ENCODE results near the gene NIT1. TPM values are rescaled to one million over a fixed set of nuclear protein-coding genes. Genes with fewer than 3 reads are reported as not detected.
A peak's percentile ranks its signal among the peaks of the same experiment; 100 is the strongest.

NIT1 gene
- total and polyA plus RNA-seq, 9 of the 15 experiments (the other 6 are each of a cell fraction or from before 2014, with no cell fraction given), result 18.4 to 76.0 (median 33.7) TPM

DNA sequence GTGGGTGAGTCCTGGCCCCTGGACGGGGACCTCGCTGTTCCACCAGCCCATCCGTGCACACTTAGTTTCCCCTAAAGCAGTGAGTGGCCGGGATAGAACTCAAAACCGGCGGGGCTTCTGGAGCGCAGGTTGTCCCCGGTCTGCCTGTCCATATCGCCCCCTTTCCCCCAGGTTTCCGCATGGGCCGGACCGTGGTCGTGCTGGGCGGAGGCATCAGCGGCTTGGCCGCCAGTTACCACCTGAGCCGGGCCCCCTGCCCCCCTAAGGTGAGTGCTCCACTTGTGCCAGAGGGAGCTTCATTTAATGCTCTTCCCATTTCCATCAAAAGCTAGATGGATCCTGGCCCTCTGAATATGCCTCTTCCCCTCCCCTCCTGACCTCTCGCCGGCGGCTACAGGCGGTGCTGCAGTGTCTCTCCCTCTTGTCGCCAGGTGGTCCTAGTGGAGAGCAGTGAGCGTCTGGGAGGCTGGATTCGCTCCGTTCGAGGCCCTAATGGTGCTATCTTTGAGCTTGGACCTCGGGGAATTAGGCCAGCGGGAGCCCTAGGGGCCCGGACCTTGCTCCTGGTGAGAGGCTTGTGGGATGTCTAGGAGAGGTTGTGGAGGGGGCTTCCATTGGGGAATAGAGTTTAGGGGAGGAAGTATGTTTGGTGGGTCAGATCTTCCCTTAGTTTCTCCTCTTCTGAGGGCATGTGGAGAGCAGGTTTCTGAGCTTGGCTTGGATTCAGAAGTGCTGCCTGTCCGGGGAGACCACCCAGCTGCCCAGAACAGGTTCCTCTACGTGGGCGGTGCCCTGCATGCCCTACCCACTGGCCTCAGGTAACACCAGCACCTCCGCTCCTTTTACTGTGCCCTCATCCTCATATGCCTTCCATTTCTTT is 49.0 kb downstream of the NIT1 start (continued):
- no peak for TF ChIP-seq EP300 (IDR thresholded peaks at IDR 0.05; ENCODE audit: low read length)
- TF ChIP-seq TEAD4 (IDR thresholded peaks at IDR 0.05; ENCODE audit: low read length), result no peak
- no peak for TF ChIP-seq TEAD4 (CRISPR knock-in tag; IDR thresholded peaks at IDR 0.05; ENCODE audit: borderline replicate concordance)
- TF ChIP-seq PTTG1 (tag; IDR thresholded peaks at IDR 0.05; ENCODE audit: low read depth), result no peak
- TF ChIP-seq NR4A1 (CRISPR knock-in tag; IDR thresholded peaks at IDR 0.05), result no peak
- TF ChIP-seq NR4A1 (tag; IDR thresholded peaks at IDR 0.05), result peak; percentile 58; the same call in 1 of the 2 replicates
- TF ChIP-seq TAF9B (IDR thresholded peaks at IDR 0.05; ENCODE audit: partially characterized antibody), result no peak
- TF ChIP-seq, protein P1, sequence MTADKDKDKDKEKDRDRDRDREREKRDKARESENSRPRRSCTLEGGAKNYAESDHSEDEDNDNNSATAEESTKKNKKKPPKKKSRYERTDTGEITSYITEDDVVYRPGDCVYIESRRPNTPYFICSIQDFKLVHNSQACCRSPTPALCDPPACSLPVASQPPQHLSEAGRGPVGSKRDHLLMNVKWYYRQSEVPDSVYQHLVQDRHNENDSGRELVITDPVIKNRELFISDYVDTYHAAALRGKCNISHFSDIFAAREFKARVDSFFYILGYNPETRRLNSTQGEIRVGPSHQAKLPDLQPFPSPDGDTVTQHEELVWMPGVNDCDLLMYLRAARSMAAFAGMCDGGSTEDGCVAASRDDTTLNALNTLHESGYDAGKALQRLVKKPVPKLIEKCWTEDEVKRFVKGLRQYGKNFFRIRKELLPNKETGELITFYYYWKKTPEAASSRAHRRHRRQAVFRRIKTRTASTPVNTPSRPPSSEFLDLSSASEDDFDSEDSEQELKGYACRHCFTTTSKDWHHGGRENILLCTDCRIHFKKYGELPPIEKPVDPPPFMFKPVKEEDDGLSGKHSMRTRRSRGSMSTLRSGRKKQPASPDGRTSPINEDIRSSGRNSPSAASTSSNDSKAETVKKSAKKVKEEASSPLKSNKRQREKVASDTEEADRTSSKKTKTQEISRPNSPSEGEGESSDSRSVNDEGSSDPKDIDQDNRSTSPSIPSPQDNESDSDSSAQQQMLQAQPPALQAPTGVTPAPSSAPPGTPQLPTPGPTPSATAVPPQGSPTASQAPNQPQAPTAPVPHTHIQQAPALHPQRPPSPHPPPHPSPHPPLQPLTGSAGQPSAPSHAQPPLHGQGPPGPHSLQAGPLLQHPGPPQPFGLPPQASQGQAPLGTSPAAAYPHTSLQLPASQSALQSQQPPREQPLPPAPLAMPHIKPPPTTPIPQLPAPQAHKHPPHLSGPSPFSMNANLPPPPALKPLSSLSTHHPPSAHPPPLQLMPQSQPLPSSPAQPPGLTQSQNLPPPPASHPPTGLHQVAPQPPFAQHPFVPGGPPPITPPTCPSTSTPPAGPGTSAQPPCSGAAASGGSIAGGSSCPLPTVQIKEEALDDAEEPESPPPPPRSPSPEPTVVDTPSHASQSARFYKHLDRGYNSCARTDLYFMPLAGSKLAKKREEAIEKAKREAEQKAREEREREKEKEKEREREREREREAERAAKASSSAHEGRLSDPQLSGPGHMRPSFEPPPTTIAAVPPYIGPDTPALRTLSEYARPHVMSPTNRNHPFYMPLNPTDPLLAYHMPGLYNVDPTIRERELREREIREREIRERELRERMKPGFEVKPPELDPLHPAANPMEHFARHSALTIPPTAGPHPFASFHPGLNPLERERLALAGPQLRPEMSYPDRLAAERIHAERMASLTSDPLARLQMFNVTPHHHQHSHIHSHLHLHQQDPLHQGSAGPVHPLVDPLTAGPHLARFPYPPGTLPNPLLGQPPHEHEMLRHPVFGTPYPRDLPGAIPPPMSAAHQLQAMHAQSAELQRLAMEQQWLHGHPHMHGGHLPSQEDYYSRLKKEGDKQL (CRISPR knock-in tag; IDR thresholded peaks at IDR 0.05; ENCODE audit: borderline replicate concordance), result no peak
- no peak for TF ChIP-seq ZNF12 (CRISPR knock-in tag; IDR thresholded peaks at IDR 0.05)
- TF ChIP-seq, protein P2, sequence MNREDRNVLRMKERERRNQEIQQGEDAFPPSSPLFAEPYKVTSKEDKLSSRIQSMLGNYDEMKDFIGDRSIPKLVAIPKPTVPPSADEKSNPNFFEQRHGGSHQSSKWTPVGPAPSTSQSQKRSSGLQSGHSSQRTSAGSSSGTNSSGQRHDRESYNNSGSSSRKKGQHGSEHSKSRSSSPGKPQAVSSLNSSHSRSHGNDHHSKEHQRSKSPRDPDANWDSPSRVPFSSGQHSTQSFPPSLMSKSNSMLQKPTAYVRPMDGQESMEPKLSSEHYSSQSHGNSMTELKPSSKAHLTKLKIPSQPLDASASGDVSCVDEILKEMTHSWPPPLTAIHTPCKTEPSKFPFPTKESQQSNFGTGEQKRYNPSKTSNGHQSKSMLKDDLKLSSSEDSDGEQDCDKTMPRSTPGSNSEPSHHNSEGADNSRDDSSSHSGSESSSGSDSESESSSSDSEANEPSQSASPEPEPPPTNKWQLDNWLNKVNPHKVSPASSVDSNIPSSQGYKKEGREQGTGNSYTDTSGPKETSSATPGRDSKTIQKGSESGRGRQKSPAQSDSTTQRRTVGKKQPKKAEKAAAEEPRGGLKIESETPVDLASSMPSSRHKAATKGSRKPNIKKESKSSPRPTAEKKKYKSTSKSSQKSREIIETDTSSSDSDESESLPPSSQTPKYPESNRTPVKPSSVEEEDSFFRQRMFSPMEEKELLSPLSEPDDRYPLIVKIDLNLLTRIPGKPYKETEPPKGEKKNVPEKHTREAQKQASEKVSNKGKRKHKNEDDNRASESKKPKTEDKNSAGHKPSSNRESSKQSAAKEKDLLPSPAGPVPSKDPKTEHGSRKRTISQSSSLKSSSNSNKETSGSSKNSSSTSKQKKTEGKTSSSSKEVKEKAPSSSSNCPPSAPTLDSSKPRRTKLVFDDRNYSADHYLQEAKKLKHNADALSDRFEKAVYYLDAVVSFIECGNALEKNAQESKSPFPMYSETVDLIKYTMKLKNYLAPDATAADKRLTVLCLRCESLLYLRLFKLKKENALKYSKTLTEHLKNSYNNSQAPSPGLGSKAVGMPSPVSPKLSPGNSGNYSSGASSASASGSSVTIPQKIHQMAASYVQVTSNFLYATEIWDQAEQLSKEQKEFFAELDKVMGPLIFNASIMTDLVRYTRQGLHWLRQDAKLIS (CRISPR knock-in tag; IDR thresholded peaks at IDR 0.05), result 0 out of 2 replicates have a peak, but pooled peaks have one; percentile 5

All from K562 (cell line).